ENCODE data around the gene ABCA1. TPM values are rescaled to one million over a fixed set of nuclear protein-coding genes. Genes with fewer than 3 reads are reported as not detected.

Gene ABCA1
- total RNA-seq, 1 donor from 2014 or later: 49.5 TPM

GRCh38 chr9:104802110-104802509 lies 125.8 kb downstream of the ABCA1 start:
- H3K4me1 Mint-ChIP-seq (ENCODE audit: unreplicated experiment): no peaks in the 10 kb centered on the region
- H3K9me3 Mint-ChIP-seq (ENCODE audit: unreplicated experiment): no peaks in the 10 kb centered on the region
- H3K36me3 Mint-ChIP-seq (ENCODE audit: unreplicated experiment): peaks cover 83% of the 10 kb centered on the region
- no peak for DNase-seq (ENCODE audit: extremely low spot score, unreplicated experiment)
- TF ChIP-seq CTCF (IDR thresholded peaks at IDR 0.05): no peak
- no peaks in the 10 kb centered on the region for H3K27me3 Mint-ChIP-seq (ENCODE audit: unreplicated experiment)
- H3K27ac Mint-ChIP-seq (ENCODE audit: unreplicated experiment): no peak overlapping the region
- no peak overlapping the region for H3K4me3 Mint-ChIP-seq (ENCODE audit: unreplicated experiment)

- Mint-ChIP-seq H3K4me3 (ENCODE audit: unreplicated experiment) (no peak overlapping the region), H3K36me3 (ENCODE audit: unreplicated experiment) (peaks cover 81% of the 10 kb centered on the region), H3K27ac (ENCODE audit: unreplicated experiment) (no peak overlapping the region), H3K9me3 (ENCODE audit: unreplicated experiment) (no peaks in the 10 kb centered on the region), H3K4me1 (ENCODE audit: unreplicated experiment) (no peaks in the 10 kb centered on the region), H3K27me3 (ENCODE audit: unreplicated experiment) (no peaks in the 10 kb centered on the region)
- no peak for DNase-seq (ENCODE audit: extremely low spot score, unreplicated experiment)
- no peak for TF ChIP-seq CTCF (IDR thresholded peaks at IDR 0.05)
These were observed 127.7 kb downstream of the ABCA1 start for GRCh38 chr9:104800068-104800785.

- TF ChIP-seq CTCF (IDR thresholded peaks at IDR 0.05): no peak
- no peaks in the 10 kb centered on the region for H3K4me1 Mint-ChIP-seq (ENCODE audit: unreplicated experiment)
- no peaks in the 10 kb centered on the region for H3K9me3 Mint-ChIP-seq (ENCODE audit: unreplicated experiment)
- peaks cover 83% of the 10 kb centered on the region for H3K36me3 Mint-ChIP-seq (ENCODE audit: unreplicated experiment)
- H3K27ac Mint-ChIP-seq (ENCODE audit: unreplicated experiment): no peak overlapping the region
- DNase-seq (ENCODE audit: extremely low spot score, unreplicated experiment): no peak
- no peak overlapping the region for H3K4me3 Mint-ChIP-seq (ENCODE audit: unreplicated experiment)
- no peaks in the 10 kb centered on the region for H3K27me3 Mint-ChIP-seq (ENCODE audit: unreplicated experiment)
These were observed 129.6 kb downstream of the ABCA1 start for GRCh38 chr9:104798209-104798995.

GRCh38 chr9:104795857-104796256 lies 132.1 kb downstream of the ABCA1 start:
- H3K9me3 Mint-ChIP-seq (ENCODE audit: unreplicated experiment): no peaks in the 10 kb centered on the region
- no peak overlapping the region for H3K27ac Mint-ChIP-seq (ENCODE audit: unreplicated experiment)
- no peak for DNase-seq (ENCODE audit: extremely low spot score, unreplicated experiment)
- no peak for TF ChIP-seq CTCF (IDR thresholded peaks at IDR 0.05)
- peaks cover 82% of the 10 kb centered on the region for H3K36me3 Mint-ChIP-seq (ENCODE audit: unreplicated experiment)
- no peak overlapping the region for H3K4me3 Mint-ChIP-seq (ENCODE audit: unreplicated experiment)
- H3K27me3 Mint-ChIP-seq (ENCODE audit: unreplicated experiment): no peaks in the 10 kb centered on the region
- H3K4me1 Mint-ChIP-seq (ENCODE audit: unreplicated experiment): no peaks in the 10 kb centered on the region

GRCh38 chr9:104795082-104795481 lies 132.9 kb downstream of the ABCA1 start:
- Mint-ChIP-seq H3K36me3 (ENCODE audit: unreplicated experiment) (peaks cover 83% of the 10 kb centered on the region), H3K9me3 (ENCODE audit: unreplicated experiment) (no peaks in the 10 kb centered on the region)
- no peak for DNase-seq (ENCODE audit: extremely low spot score, unreplicated experiment)

More at GRCh38 chr9:104795082-104795481, 132.9 kb downstream of the ABCA1 start:
- no peak overlapping the region for H3K27ac Mint-ChIP-seq (ENCODE audit: unreplicated experiment)
- H3K27me3 Mint-ChIP-seq (ENCODE audit: unreplicated experiment): no peaks in the 10 kb centered on the region
- H3K4me1 Mint-ChIP-seq (ENCODE audit: unreplicated experiment): no peaks in the 10 kb centered on the region
- H3K4me3 Mint-ChIP-seq (ENCODE audit: unreplicated experiment): no peak overlapping the region
- no peak for TF ChIP-seq CTCF (IDR thresholded peaks at IDR 0.05)

All from osteocyte (in vitro differentiated cells).